ENCODE results near the gene GRK5. TPM values are rescaled to one million over a fixed set of nuclear protein-coding genes. Genes with fewer than 3 reads are reported as not detected.
"Not testable (repeated sequence)": the region's sequence is repeated elsewhere in the genome, so short reads cannot be mapped to it uniquely, and the experiment has no call there.

Gene GRK5
- total RNA-seq, 4 donors from 2014 or later = 6.0 to 111 (median 9.5) TPM

DNA sequence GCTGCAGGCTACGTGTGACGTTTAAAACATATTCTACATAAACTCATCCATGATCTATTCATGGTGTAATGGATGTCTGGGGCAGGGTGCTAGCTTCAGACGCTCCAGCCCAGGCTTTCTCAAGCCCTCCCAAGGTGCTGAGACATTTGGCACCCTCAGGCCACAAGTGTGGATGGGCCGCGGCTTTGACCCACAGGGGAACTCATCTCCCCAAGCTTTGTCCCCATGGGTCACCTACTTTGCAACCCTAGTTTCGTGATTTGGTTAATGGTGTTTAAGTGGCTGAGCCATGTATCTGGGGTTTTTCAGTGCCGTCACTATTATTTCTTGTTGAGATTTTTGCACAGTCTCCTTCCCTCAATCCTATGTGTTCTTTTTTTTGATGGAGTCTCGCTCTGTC is 66.0 kb downstream of the GRK5 start:
- Histone ChIP-seq H3K4me1 (peaks cover 18 to 42% (median 20%) of the 10 kb centered on the region in 4 donors), H3K4me3 (no peak overlapping the region), H3K27ac (peak overlapping the region in 1 of 4 donors; percentile 7), H3K27me3 (no peaks in the 10 kb centered on the region), H3K36me3 (no peaks in the 10 kb centered on the region), H3K9me3 (no peaks in the 10 kb centered on the region)
- intact Hi-C loops (cut with DNase I; ENCODE audit: low total_unique reads) = no loop called here
- no peak for DNase-seq
- WGBS, 2 donors (ENCODE audit: low coverage in 1 of 2) = 88 to 100% methylated on average over 3 to 8 of the region's 8 CpGs
- in situ Hi-C loops (cut with MboI; ENCODE audit: low pct_ligation_motif_present in 1 of 4, low pct_unique_long_range_greater_than_20kb in 1 of 4, low sequenced_read_pairs in 3 of 4) = no loop called here
- TF ChIP-seq POLR2AphosphoS5 (IDR thresholded peaks at IDR 0.05) (no peak), CTCF (IDR thresholded peaks at IDR 0.05) (no peak), EP300 (IDR thresholded peaks at IDR 0.05; ENCODE audit: low read depth) (no peak), POLR2A (IDR thresholded peaks at IDR 0.05) (no peak)

- no peak for DNase-seq
- 65% methylated on average over 4 of the region's 4 CpGs; no CpG with 5 or more reads in 1 of the 2 donors for WGBS, 2 donors (ENCODE audit: low coverage in 1 of 2)
- peaks cover 18 to 33% (median 20%) of the 10 kb centered on the region in 4 donors for H3K4me1 ChIP-seq
- no peak overlapping the region for H3K4me3 ChIP-seq
- H3K9me3 ChIP-seq = no peaks in the 10 kb centered on the region
- no peaks in the 10 kb centered on the region for H3K27me3 ChIP-seq
- no peaks in the 10 kb centered on the region for H3K36me3 ChIP-seq
- in situ Hi-C loops (cut with MboI; ENCODE audit: low pct_ligation_motif_present in 1 of 4, low pct_unique_long_range_greater_than_20kb in 1 of 4, low sequenced_read_pairs in 3 of 4) = no loop called here
- intact Hi-C loops (cut with DNase I; ENCODE audit: low total_unique reads) = no loop called here
- peak overlapping the region; percentile 14 to 46 (median 31) for H3K27ac ChIP-seq
- TF ChIP-seq EP300 (IDR thresholded peaks at IDR 0.05; ENCODE audit: low read depth) (no peak), POLR2A (IDR thresholded peaks at IDR 0.05) (no peak), POLR2AphosphoS5 (IDR thresholded peaks at IDR 0.05) (no peak), CTCF (IDR thresholded peaks at IDR 0.05) (no peak)
Observed at GRCh38 chr10:119274519-119275045, 67.2 kb downstream of the GRK5 start.

GRCh38 chr10:119275085-119275484 is 67.7 kb downstream of the GRK5 start:
- peak overlapping the region; percentile 14 to 46 (median 31) for H3K27ac ChIP-seq
- H3K36me3 ChIP-seq = no peaks in the 10 kb centered on the region
- in situ Hi-C loops (cut with MboI; ENCODE audit: low pct_ligation_motif_present in 1 of 4, low pct_unique_long_range_greater_than_20kb in 1 of 4, low sequenced_read_pairs in 3 of 4) = no loop called here
- WGBS, 2 donors (ENCODE audit: low coverage in 1 of 2) = 62 to 80% methylated on average over 1 to 5 of the region's 5 CpGs
- TF ChIP-seq EP300 (IDR thresholded peaks at IDR 0.05; ENCODE audit: low read depth) = no peak
- TF ChIP-seq CTCF (IDR thresholded peaks at IDR 0.05) = no peak
- TF ChIP-seq POLR2AphosphoS5 (IDR thresholded peaks at IDR 0.05) = no peak
- no peak for TF ChIP-seq POLR2A (IDR thresholded peaks at IDR 0.05)
- no peaks in the 10 kb centered on the region for H3K27me3 ChIP-seq
- no peaks in the 10 kb centered on the region for H3K9me3 ChIP-seq
- DNase-seq = no peak
- intact Hi-C loops (cut with DNase I; ENCODE audit: low total_unique reads) = no loop called here
- H3K4me1 ChIP-seq = peaks cover 18 to 29% (median 20%) of the 10 kb centered on the region in 4 donors
- no peak overlapping the region for H3K4me3 ChIP-seq

DNA sequence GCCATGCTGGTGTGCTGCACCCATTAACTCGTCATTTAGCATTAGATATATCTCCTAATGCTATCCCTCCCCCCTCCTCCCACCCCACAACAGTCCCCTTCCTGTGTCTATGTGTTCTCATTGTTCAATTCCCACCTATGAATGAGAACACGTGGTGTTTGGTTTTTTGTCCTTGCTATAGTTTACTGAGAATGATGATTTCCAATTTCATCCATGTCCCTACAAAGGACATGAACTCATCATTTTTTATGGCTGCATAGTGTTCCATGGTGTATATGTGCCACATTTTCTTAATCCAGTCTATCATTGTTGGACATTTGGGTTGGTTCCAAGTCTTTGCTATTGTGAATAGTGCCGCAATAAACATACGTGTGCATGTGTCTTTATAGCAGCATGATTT is 68.8 kb downstream of the GRK5 start:
- H3K9me3 ChIP-seq; H3K27me3 ChIP-seq; intact Hi-C loops (cut with DNase I; ENCODE audit: low total_unique reads); H3K4me3 ChIP-seq; H3K27ac ChIP-seq; H3K36me3 ChIP-seq; in situ Hi-C loops (cut with MboI; ENCODE audit: low pct_ligation_motif_present in 1 of 4, low pct_unique_long_range_greater_than_20kb in 1 of 4, low sequenced_read_pairs in 3 of 4); DNase-seq: not testable (repeated sequence)
- 73 to 100% methylated on average over 1 to 3 of the region's 4 CpGs for WGBS, 2 donors (ENCODE audit: low coverage in 1 of 2)
- peaks cover 12 to 20% (median 16%) of the 10 kb centered on the region in 4 donors for H3K4me1 ChIP-seq
